ENCODE data around the gene C12orf57.

DNA sequence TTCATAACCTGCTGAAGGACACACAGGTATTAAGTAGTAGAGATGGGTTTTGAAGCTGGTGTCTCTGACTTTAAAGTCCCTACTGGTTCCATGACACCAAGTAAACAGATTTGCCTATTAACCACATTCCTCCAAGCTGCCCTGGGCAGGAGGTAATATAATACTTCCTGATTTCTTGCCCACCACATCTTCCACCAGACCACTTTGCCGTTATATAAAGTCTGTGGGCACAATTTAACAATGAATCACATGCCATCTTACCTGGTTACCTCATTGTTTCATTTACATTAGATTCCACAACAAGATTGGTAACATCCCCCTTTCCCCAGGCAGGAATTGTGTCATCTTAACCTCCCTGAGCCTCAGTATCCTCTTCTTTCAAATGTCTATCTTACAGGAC is 40.1 kb upstream of the C12orf57 start:
- TF ChIP-seq, protein P1, sequence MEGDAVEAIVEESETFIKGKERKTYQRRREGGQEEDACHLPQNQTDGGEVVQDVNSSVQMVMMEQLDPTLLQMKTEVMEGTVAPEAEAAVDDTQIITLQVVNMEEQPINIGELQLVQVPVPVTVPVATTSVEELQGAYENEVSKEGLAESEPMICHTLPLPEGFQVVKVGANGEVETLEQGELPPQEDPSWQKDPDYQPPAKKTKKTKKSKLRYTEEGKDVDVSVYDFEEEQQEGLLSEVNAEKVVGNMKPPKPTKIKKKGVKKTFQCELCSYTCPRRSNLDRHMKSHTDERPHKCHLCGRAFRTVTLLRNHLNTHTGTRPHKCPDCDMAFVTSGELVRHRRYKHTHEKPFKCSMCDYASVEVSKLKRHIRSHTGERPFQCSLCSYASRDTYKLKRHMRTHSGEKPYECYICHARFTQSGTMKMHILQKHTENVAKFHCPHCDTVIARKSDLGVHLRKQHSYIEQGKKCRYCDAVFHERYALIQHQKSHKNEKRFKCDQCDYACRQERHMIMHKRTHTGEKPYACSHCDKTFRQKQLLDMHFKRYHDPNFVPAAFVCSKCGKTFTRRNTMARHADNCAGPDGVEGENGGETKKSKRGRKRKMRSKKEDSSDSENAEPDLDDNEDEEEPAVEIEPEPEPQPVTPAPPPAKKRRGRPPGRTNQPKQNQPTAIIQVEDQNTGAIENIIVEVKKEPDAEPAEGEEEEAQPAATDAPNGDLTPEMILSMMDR (IDR thresholded peaks at IDR 0.05; ENCODE audit: poor library complexity), result no peak
- no peak for TF ChIP-seq EZH2 (IDR thresholded peaks at IDR 0.05; ENCODE audit: borderline replicate concordance)

All from hepatocyte (in vitro differentiated cells).